Retinal pigment epithelial cell (primary cell): ENCODE measurements around the gene KIF19.

Experiments used
- DNase-seq: peaks from one replicate; pipeline ENCODE4 v3.0.0-alpha.2; 2010; ENCODE audit warnings: low read depth
- H3K4me3 ChIP-seq: 2 replicates; pipeline ENCODE4 v1.5.1; 2011; ENCODE audit warnings: mild to moderate bottlenecking, low read length, control low read depth, moderate library complexity
- TF ChIP-seq, protein P1 (sequence below): conservative IDR thresholded peaks from 2 replicates; pipeline ENCODE4 v1.5.1; 2011; ENCODE audit warnings: low read depth, low read length, control low read depth, inconsistent platforms

The KIF19 gene

DNA sequence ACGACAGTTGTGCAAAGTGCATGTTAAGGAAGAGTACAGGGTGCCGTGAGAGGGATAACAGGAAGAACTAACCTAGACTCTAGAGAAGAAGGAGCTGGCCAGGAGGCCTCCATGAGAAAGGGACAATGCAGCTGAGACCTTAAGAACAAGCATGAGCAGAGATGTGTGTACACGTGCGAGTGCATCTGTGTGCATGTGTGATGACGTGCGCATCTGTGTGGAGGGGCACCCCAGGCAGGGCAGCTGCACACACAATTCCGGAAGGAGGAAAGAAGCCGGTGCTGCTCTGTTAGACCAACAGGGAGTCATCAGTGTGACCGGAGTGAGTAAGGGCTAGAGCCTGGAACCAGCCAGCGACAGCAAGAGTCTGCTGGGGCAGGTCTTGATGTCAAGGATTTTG is 7.6 kb upstream of the KIF19 start:
- TF ChIP-seq, protein P1, sequence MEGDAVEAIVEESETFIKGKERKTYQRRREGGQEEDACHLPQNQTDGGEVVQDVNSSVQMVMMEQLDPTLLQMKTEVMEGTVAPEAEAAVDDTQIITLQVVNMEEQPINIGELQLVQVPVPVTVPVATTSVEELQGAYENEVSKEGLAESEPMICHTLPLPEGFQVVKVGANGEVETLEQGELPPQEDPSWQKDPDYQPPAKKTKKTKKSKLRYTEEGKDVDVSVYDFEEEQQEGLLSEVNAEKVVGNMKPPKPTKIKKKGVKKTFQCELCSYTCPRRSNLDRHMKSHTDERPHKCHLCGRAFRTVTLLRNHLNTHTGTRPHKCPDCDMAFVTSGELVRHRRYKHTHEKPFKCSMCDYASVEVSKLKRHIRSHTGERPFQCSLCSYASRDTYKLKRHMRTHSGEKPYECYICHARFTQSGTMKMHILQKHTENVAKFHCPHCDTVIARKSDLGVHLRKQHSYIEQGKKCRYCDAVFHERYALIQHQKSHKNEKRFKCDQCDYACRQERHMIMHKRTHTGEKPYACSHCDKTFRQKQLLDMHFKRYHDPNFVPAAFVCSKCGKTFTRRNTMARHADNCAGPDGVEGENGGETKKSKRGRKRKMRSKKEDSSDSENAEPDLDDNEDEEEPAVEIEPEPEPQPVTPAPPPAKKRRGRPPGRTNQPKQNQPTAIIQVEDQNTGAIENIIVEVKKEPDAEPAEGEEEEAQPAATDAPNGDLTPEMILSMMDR: no peak
- no peak for DNase-seq
- no peak overlapping the region for H3K4me3 ChIP-seq

GRCh38 chr17:74324521-74324920 is 1.5 kb upstream of the KIF19 start:
- TF ChIP-seq, protein P1: no peak
- no peak overlapping the region for H3K4me3 ChIP-seq
- DNase-seq: no peak

DNA sequence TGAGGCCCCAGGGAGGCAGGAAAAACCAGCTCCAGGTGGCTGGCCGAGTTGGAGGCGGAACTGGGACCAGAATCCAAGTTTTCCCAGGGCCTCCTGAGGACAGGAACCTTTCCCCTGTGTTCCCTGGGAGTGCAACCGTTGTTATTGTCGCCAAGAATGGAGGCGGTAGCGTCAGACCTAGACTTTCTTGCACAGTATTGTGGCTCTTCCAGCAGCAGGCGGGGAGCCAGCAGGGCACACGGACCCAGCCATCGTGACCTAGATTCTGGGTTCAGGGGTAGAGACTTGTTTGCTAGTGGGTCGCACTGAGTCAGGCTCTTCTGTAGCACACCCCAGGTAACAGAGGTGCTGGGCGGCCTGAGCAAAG is 667 bp upstream of the KIF19 start:
- H3K4me3 ChIP-seq: no peak overlapping the region
- TF ChIP-seq, protein P1: no peak
- DNase-seq: no peak

GRCh38 chr17:74326506-74326905 is 480 bp downstream of the KIF19 start:
- no peak overlapping the region for H3K4me3 ChIP-seq
- TF ChIP-seq, protein P1: no peak
- DNase-seq: no peak

- no peak for DNase-seq
- TF ChIP-seq, protein P1: no peak
- H3K4me3 ChIP-seq: no peak overlapping the region
Observed at GRCh38 chr17:74328487-74328886, 2.5 kb downstream of the KIF19 start.

- TF ChIP-seq, protein P1: no peak
- no peak overlapping the region for H3K4me3 ChIP-seq
- no peak for DNase-seq
Observed at GRCh38 chr17:74329378-74329777, 3.4 kb downstream of the KIF19 start.

DNA sequence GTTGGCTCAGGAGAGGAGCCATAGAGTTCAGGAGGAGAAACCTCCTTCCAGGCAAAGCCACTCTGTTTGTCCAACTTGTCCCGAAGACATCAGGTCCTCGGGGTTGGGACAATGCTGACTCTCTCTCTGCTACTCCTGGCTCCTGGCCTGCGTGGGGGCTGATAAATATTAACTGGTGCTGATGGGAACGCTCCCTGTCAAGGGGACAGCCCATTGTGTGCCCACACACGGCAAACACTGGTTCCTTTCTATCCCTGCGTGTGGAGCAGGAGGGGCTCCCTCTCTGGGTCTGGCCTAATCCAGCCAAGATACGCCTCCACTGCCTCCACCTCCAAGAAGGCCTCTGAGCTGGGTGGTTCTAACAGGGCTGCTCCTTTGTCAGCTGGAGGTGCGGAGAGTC is 4.4 kb downstream of the KIF19 start:
- no peak overlapping the region for H3K4me3 ChIP-seq
- DNase-seq: no peak
- TF ChIP-seq, protein P1: no peak
